H9 (cell line): ENCODE measurements around the gene ZNF280A. TPM values are rescaled to one million over a fixed set of nuclear protein-coding genes. Genes with fewer than 3 reads are reported as not detected.

ENCODE experiments used
- DNase-seq: peaks from one replicate; pipeline ENCODE4 v3.0.0-alpha.2; 2017
- H2AFZ ChIP-seq: one replicate; pipeline ENCODE4 v1.6.1; 2013; ENCODE audit warnings: mild to moderate bottlenecking, low read length, control low read depth, moderate library complexity
- H2AK5ac ChIP-seq: 2 replicates; pipeline ENCODE4 v1.6.1; 2013; ENCODE audit warnings: low read length, control low read depth, mixed read lengths; ENCODE audit not compliant: insufficient read length
- H2BK120ac ChIP-seq: one replicate; pipeline ENCODE4 v1.6.1; 2013; ENCODE audit warnings: low read depth, mild to moderate bottlenecking, low read length, control low read depth, inconsistent platforms; ENCODE audit not compliant: poor library complexity, severe bottlenecking
- H2BK12ac ChIP-seq: 2 replicates; pipeline ENCODE4 v1.6.1; 2013; ENCODE audit warnings: low read length, control low read depth, mixed read lengths, low read depth; ENCODE audit not compliant: insufficient read length
- H2BK15ac ChIP-seq: 2 replicates; pipeline ENCODE4 v1.6.1; 2013; ENCODE audit warnings: low read depth, low read length, control low read depth
- H2BK20ac ChIP-seq: one replicate; pipeline ENCODE4 v1.6.1; 2013; ENCODE audit warnings: low read depth, mild to moderate bottlenecking, low read length, control low read depth, inconsistent platforms; ENCODE audit not compliant: poor library complexity, severe bottlenecking
- H2BK5ac ChIP-seq: 2 replicates; pipeline ENCODE4 v1.6.1; 2013; ENCODE audit warnings: low read length, control low read depth, mixed read lengths; ENCODE audit not compliant: insufficient read length
- H3K14ac ChIP-seq: 2 replicates; pipeline ENCODE4 v1.6.1; 2013; ENCODE audit warnings: low read length, control low read depth; ENCODE audit not compliant: insufficient read depth
- H3K18ac ChIP-seq: 2 replicates; pipeline ENCODE4 v1.6.1; 2013; ENCODE audit warnings: low read depth, mild to moderate bottlenecking, mixed read lengths, low read length, control low read depth; ENCODE audit not compliant: insufficient read length
- H3K23ac ChIP-seq: 2 replicates; pipeline ENCODE4 v1.6.1; 2013; ENCODE audit warnings: low read length, control low read depth, mixed read lengths, low read depth; ENCODE audit not compliant: insufficient read length
- H3K23me2 ChIP-seq: 2 replicates; pipeline ENCODE4 v1.6.1; 2013; ENCODE audit warnings: low read depth, mild to moderate bottlenecking, mixed read lengths, low read length, control low read depth; ENCODE audit not compliant: insufficient read length, poor library complexity, severe bottlenecking
- H3K27ac ChIP-seq: 2 replicates; pipeline ENCODE4 v1.5.1; 2013; ENCODE audit warnings: low read length, control low read depth, mixed read lengths, low read depth; ENCODE audit not compliant: insufficient read length
- H3K27me3 ChIP-seq: 2 replicates; pipeline ENCODE4 v1.6.1; 2013; ENCODE audit warnings: low read length, control low read depth, inconsistent platforms; ENCODE audit not compliant: insufficient read depth
- H3K4ac ChIP-seq: 2 replicates; pipeline ENCODE4 v1.6.1; 2013; ENCODE audit warnings: low read depth, mild to moderate bottlenecking, control low read depth, inconsistent platforms, low read length, moderate library complexity
- H3K4me1 ChIP-seq: 2 replicates; pipeline ENCODE4 v1.6.1; 2013; ENCODE audit warnings: low read length, control low read depth, inconsistent platforms; ENCODE audit not compliant: insufficient read depth
- H3K4me2 ChIP-seq: 2 replicates; pipeline ENCODE4 v1.6.1; 2013; ENCODE audit warnings: low read length, control low read depth, mixed read lengths; ENCODE audit not compliant: insufficient read length, insufficient read depth
- H3K56ac ChIP-seq: 2 replicates; pipeline ENCODE4 v1.6.1; 2013; ENCODE audit warnings: low read depth, mild to moderate bottlenecking, mixed read lengths, low read length, control low read depth; ENCODE audit not compliant: insufficient read length
- H3K79me1 ChIP-seq: 2 replicates; pipeline ENCODE4 v1.6.1; 2013; ENCODE audit warnings: low read depth, mild to moderate bottlenecking, moderate library complexity, low read length, control low read depth, inconsistent platforms; ENCODE audit not compliant: insufficient read depth, poor library complexity, severe bottlenecking
- H3K79me2 ChIP-seq: 2 replicates; pipeline ENCODE4 v1.6.1; 2013; ENCODE audit warnings: low read length, control low read depth, inconsistent platforms; ENCODE audit not compliant: insufficient read depth
- H3K9ac ChIP-seq: 2 replicates; pipeline ENCODE4 v1.6.1; 2013; ENCODE audit warnings: low read length, control low read depth, mixed read lengths; ENCODE audit not compliant: insufficient read length; ENCODE audit errors: extremely low read depth
- H3K9me3 ChIP-seq: one replicate; pipeline ENCODE4 v1.6.1; 2013; ENCODE audit warnings: low read depth, low read length, inconsistent platforms; ENCODE audit not compliant: control insufficient read depth
- H3T11ph ChIP-seq: one replicate; pipeline ENCODE4 v1.6.1; 2013; ENCODE audit warnings: mild to moderate bottlenecking, low read length, control low read depth, inconsistent platforms
- H4K20me1 ChIP-seq: one replicate; pipeline ENCODE4 v1.6.1; 2013; ENCODE audit not compliant: control insufficient read depth, insufficient read length, insufficient read depth
- H4K5ac ChIP-seq: 2 replicates; pipeline ENCODE4 v1.6.1; 2013; ENCODE audit warnings: low read depth, mild to moderate bottlenecking, mixed read lengths, low read length, control low read depth; ENCODE audit not compliant: insufficient read length
- H4K8ac ChIP-seq: replicated peaks from 2 replicates; pipeline ENCODE4 v1.6.1; 2013; ENCODE audit warnings: low read length, control low read depth, mixed read lengths, low read depth; ENCODE audit not compliant: insufficient read length
- H4K91ac ChIP-seq: 2 replicates; pipeline ENCODE4 v1.6.1; 2013; ENCODE audit warnings: low read depth, mild to moderate bottlenecking, moderate library complexity, mixed read lengths, low read length, control low read depth; ENCODE audit not compliant: insufficient read length
- H3K27ac Mint-ChIP-seq, 3 experiments: 2 replicates in 2 of 3; 3 replicates in 1 of 3; pipeline ENCODE4 v1.8.0; 2020 to 2021; ENCODE audit warnings: mixed read lengths in 3 of 3, mild to moderate bottlenecking in 1 of 3, moderate library complexity in 1 of 3
- H3K27me3 Mint-ChIP-seq: 2 replicates; pipeline ENCODE4 v1.8.0; 2021; ENCODE audit warnings: low read depth, mild to moderate bottlenecking, moderate library complexity, mixed read lengths
- H3K36me3 Mint-ChIP-seq, 3 experiments: 2 replicates in 2 of 3; 3 replicates in 1 of 3; pipeline ENCODE4 v1.8.0; 2020 to 2021; ENCODE audit warnings: low read depth in 3 of 3, mixed read lengths in 3 of 3; ENCODE audit not compliant: insufficient read depth in 1 of 3
- H3K4me1 Mint-ChIP-seq, 2 experiments: 2 replicates each; pipeline ENCODE4 v1.8.0; 2020; ENCODE audit warnings: mixed read lengths in 2 of 2
- H3K4me3 Mint-ChIP-seq, 2 experiments: 2 replicates in 1 of 2; 3 replicates in 1 of 2; pipeline ENCODE4 v1.8.0; 2020 to 2021; ENCODE audit warnings: mild to moderate bottlenecking in 2 of 2, mixed read lengths in 2 of 2, moderate library complexity in 1 of 2
- H3K9me3 Mint-ChIP-seq, 2 experiments: 2 replicates in 1 of 2; 3 replicates in 1 of 2; pipeline ENCODE4 v1.8.0; 2020; ENCODE audit warnings: mild to moderate bottlenecking in 2 of 2, mixed read lengths in 2 of 2, moderate library complexity in 1 of 2
- WGBS: extraction: QIAGEN DNeasy Blood & Tissue Kit; methylation state at CpG from one replicate; pipeline ENCODE4 v1.1.7; 2013; ENCODE audit warnings: missing lambda C conversion rate, low lambda C conversion rate, mixed read lengths; ENCODE audit not compliant: insufficient read length; ENCODE audit errors: extremely low coverage; 5-methylcytosine and 5-hydroxymethylcytosine counted together
- total RNA-seq: library from RNA; stranded (reverse); gene quantifications from 2 replicates; pipeline ENCODE4 v1.2.1, GENCODE V29; 2021
- TF ChIP-seq, protein P1 (sequence below): fragments of 200-600 bp; sonication (generic); conservative IDR thresholded peaks from 3 replicates; pipeline ENCODE4 v1.8.0; 2021; ENCODE audit warnings: antibody characterized with exemption, mild to moderate bottlenecking

The ZNF280A gene
- total RNA-seq, 1 experiment from 2014 or later: 0.13 TPM

DNA sequence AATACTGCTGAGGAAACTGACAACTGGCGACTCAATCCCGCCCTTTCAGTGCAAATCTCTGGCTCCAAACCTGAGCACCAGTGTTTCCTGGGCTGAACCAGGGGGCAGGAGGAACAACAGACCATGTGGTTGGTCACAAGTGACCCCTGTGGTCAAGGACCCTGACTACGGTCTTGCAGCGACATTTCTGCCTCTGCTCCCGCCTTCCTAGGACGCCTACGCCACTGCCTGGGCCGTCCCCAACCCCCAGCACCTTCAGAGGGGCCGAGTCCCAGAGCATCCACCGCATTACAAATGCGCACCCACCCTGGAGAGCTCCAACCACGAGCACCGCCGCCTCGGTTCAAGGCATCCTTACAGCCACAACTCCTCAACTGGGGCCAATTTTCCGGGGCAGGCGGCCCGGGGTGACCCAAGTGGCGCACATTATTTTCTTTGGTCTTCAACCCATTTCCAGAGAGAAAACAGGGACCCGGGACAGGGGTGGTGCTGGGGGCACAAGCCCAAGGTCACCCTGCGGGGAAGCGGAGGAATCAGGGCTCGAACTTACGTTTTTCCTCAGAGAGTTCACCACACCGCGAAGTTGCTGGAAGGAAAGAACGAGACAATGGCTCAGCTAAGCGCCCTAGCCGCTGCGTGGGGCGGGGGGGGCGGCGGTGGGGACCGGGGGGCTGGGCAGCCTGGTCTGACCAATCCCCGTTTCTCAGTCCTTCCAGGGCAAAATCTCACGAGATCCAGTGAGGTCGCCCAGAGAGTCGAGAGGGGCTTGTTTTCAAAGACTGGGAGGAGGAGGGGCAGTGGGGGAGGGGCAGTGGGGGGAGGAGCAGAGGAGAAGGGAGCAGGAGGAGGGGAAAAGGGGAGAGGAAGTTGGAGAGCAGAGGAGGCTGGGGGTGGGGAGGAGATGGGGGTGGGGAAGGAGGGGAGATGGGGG lies 37.2 kb upstream of the ZNF280A start:
- Histone ChIP-seq H2BK15ac (no peak overlapping the region), H3K4me2 (no peak overlapping the region), H3K23ac (no peak overlapping the region), H4K91ac (no peak overlapping the region), H3K9me3 (no peaks in the 10 kb centered on the region), H3K27me3 (peaks cover 9% of the 10 kb centered on the region; the same call in 1 of the 2 replicates), H3T11ph (no peak overlapping the region), H3K4ac (no peak overlapping the region), H3K79me1 (no peaks in the 10 kb centered on the region), H3K9ac (no peak overlapping the region), H2BK12ac (no peak overlapping the region), H2BK5ac (no peak overlapping the region), H3K14ac (no peak overlapping the region), H4K8ac (no peak overlapping the region), H3K23me2 (no peaks in the 10 kb centered on the region), H2BK20ac (no peak overlapping the region), H2AFZ (no peak overlapping the region), H3K79me2 (no peaks in the 10 kb centered on the region), H4K20me1 (no peaks in the 10 kb centered on the region), H3K56ac (no peak overlapping the region), H4K5ac (no peak overlapping the region), H2AK5ac (no peak overlapping the region), H3K27ac (no peak overlapping the region), H3K4me1 (no peaks in the 10 kb centered on the region), H3K18ac (no peak overlapping the region), H2BK120ac (no peak overlapping the region)
- Mint-ChIP-seq H3K36me3 (peaks cover 0 to 7% (median 4%) of the 10 kb centered on the region in 3 experiments; a peak in 4 of 7 replicates), H3K27me3 (peaks cover 84% of the 10 kb centered on the region), H3K4me1 (no peaks in the 10 kb centered on the region), H3K4me3 (no peak overlapping the region), H3K27ac (no peak overlapping the region), H3K9me3 (peaks cover 11 to 17% of the 10 kb centered on the region in 2 experiments; a peak in 4 of 5 replicates)
- DNase-seq: no peak
- TF ChIP-seq, protein P1, sequence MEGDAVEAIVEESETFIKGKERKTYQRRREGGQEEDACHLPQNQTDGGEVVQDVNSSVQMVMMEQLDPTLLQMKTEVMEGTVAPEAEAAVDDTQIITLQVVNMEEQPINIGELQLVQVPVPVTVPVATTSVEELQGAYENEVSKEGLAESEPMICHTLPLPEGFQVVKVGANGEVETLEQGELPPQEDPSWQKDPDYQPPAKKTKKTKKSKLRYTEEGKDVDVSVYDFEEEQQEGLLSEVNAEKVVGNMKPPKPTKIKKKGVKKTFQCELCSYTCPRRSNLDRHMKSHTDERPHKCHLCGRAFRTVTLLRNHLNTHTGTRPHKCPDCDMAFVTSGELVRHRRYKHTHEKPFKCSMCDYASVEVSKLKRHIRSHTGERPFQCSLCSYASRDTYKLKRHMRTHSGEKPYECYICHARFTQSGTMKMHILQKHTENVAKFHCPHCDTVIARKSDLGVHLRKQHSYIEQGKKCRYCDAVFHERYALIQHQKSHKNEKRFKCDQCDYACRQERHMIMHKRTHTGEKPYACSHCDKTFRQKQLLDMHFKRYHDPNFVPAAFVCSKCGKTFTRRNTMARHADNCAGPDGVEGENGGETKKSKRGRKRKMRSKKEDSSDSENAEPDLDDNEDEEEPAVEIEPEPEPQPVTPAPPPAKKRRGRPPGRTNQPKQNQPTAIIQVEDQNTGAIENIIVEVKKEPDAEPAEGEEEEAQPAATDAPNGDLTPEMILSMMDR: no peak
- no CpG with 5 or more reads among the region's 38 CpGs for WGBS
